PC-9 (cell line): ENCODE measurements around the gene MAPK12. TPM values are rescaled to one million over a fixed set of nuclear protein-coding genes. Genes with fewer than 3 reads are reported as not detected.
A peak's percentile ranks its signal among the peaks of the same experiment; 100 is the strongest.

Source experiments
- BruUV-seq: library from RNA; stranded (reverse); fragments of 400-500 nt; replicated peaks from 2 replicates; lab custom pipeline; 2021; lab: Mats Ljungman, UMichigan
- CTCF ChIA-PET: fragments of 300-600 bp; sonication (Branson Sonifier 250); formaldehyde crosslinking; loops from one replicate; lab custom pipeline; 2022; ENCODE audit warnings: antibody characterized with exemption; lab: Charles Lee
- POLR2A ChIA-PET: fragments of 300-600 bp; sonication (Branson Sonifier 250); formaldehyde crosslinking; loops from one replicate; lab custom pipeline; 2022; ENCODE audit warnings: antibody characterized with exemption; ENCODE audit not compliant: unreplicated experiment; lab: Charles Lee
- DNase-seq, 2 experiments: peaks; one replicate each; pipeline versions ENCODE4 v3.0.0 to v3.0.0-alpha.2; 2015 to 2022; ENCODE audit warnings: mixed read lengths in 1 of 2
- H2AFZ ChIP-seq: fragments of 200-600 bp; sonication (generic); 2 replicates; pipeline ENCODE4 v1.8.1; 2017; ENCODE audit warnings: antibody characterized with exemption
- H3F3A ChIP-seq: fragments of 200-600 bp; sonication (generic); 2 replicates; pipeline ENCODE4 v1.8.1; 2017; ENCODE audit warnings: antibody characterized with exemption, mild to moderate bottlenecking, low read depth; ENCODE audit not compliant: insufficient read depth
- H3K27ac ChIP-seq: fragments of 200-600 bp; sonication (generic); 2 replicates; pipeline ENCODE4 v1.6.1; 2016; ENCODE audit warnings: mixed run types
- H3K27me3 ChIP-seq: fragments of 200-600 bp; sonication (generic); 2 replicates; pipeline ENCODE4 v1.6.1; 2016; ENCODE audit warnings: low read depth, mixed run types; ENCODE audit not compliant: insufficient read depth
- H3K36me3 ChIP-seq: fragments of 200-600 bp; sonication (generic); 2 replicates; pipeline ENCODE4 v1.6.1; 2016; ENCODE audit warnings: low read depth, mixed run types
- H3K4me1 ChIP-seq: fragments of 200-600 bp; sonication (generic); replicated peaks from 2 replicates; pipeline ENCODE4 v1.6.1; 2016; ENCODE audit warnings: mixed run types; ENCODE audit not compliant: insufficient read depth
- H3K4me2 ChIP-seq: fragments of 200-600 bp; sonication (generic); 2 replicates; pipeline ENCODE4 v1.6.1; 2017; ENCODE audit warnings: mixed run types
- H3K4me3 ChIP-seq: fragments of 200-600 bp; sonication (generic); 2 replicates; pipeline ENCODE4 v1.6.1; 2016; ENCODE audit warnings: mixed run types
- H3K79me2 ChIP-seq: fragments of 200-600 bp; sonication (generic); 2 replicates; pipeline ENCODE4 v1.6.1; 2017; ENCODE audit warnings: low read depth, mixed run types
- H3K9me2 ChIP-seq: fragments of 200-600 bp; sonication (generic); 2 replicates; pipeline ENCODE4 v1.8.1; 2017; ENCODE audit warnings: mild to moderate bottlenecking; ENCODE audit not compliant: insufficient read depth
- H3K9me3 ChIP-seq: fragments of 200-600 bp; sonication (generic); 2 replicates; pipeline ENCODE4 v1.8.1; 2016; ENCODE audit warnings: low read depth; ENCODE audit not compliant: insufficient read depth
- H4K20me1 ChIP-seq: fragments of 200-600 bp; sonication (generic); 2 replicates; pipeline ENCODE4 v1.8.1; 2017; ENCODE audit not compliant: insufficient read depth
- CTCF ChIP-seq: fragments of 200-600 bp; sonication (generic); conservative IDR thresholded peaks from 2 replicates; pipeline ENCODE4 v1.6.1; 2017; ENCODE audit warnings: mixed run types, antibody characterized with exemption, mild to moderate bottlenecking, moderate library complexity
- EZH2 ChIP-seq: fragments of 200-600 bp; sonication (generic); IDR thresholded peaks from 2 replicates; pipeline ENCODE4 v1.8.0; 2017; ENCODE audit warnings: antibody characterized with exemption, low read depth
- intact Hi-C: fragments of 100-400 bp; cut with micrococcal nuclease; formaldehyde crosslinking; loops from one replicate; pipeline ENCODE4 v1.10.0; 2022; ENCODE audit not compliant: unreplicated experiment
- total RNA-seq: library from RNA; stranded (reverse); gene quantifications from 2 replicates; pipeline ENCODE4 v1.2.3, GENCODE V29; 2021

MAPK12 gene
- total RNA-seq, 1 experiment from 2014 or later, result 48.5 TPM

GRCh38 chr22:50260801-50261614, 475 bp downstream of the MAPK12 start:
- ChIA-PET POLR2A (interaction anchor here (0.7 kb wide), 1 partner anchor 46 kb away, joined by 3 read pairs; the partner anchor contains the start of gene PLXNB2), CTCF (no interaction called here)
- Histone ChIP-seq H3K79me2 (peaks cover 23% of the 10 kb centered on the region), H3K4me2 (peak overlapping the region; percentile 92), H3K27ac (no peak overlapping the region), H3K36me3 (0 out of 2 replicates have a peak, but pooled peaks cover 3% of the 10 kb centered on the region), H4K20me1 (peaks cover 3% of the 10 kb centered on the region), H3K9me3 (no peaks in the 10 kb centered on the region), H3K4me3 (peak overlapping the region; percentile 62), H2AFZ (peak overlapping the region; percentile 85), H3K27me3 (no peaks in the 10 kb centered on the region), H3K9me2 (no peaks in the 10 kb centered on the region), H3K4me1 (peaks cover 30% of the 10 kb centered on the region), H3F3A (peaks cover 22% of the 10 kb centered on the region)
- TF ChIP-seq EZH2 (no peak), CTCF (no peak)
- intact Hi-C loops, result no loop called here
- BruUV-seq, result no TSS peak
- DNase-seq, result peak in 1 of 2 experiments; percentile 52

GRCh38 chr22:50260434-50260800, 1.1 kb downstream of the MAPK12 start:
- CTCF ChIA-PET, result interaction anchor here (0.6 kb wide), 1 partner anchor 17 kb away, joined by 6 read pairs; no protein-coding TSS in a partner anchor

GRCh38 chr22:50259302-50259701, 2.2 kb downstream of the MAPK12 start:
- Histone ChIP-seq H2AFZ (no peak overlapping the region), H3K4me1 (peaks cover 30% of the 10 kb centered on the region), H3F3A (peaks cover 27% of the 10 kb centered on the region), H4K20me1 (peaks cover 3% of the 10 kb centered on the region), H3K79me2 (peaks cover 23% of the 10 kb centered on the region), H3K36me3 (0 out of 2 replicates have a peak, but pooled peaks cover 3% of the 10 kb centered on the region), H3K27me3 (no peaks in the 10 kb centered on the region), H3K27ac (no peak overlapping the region), H3K9me3 (no peaks in the 10 kb centered on the region), H3K4me2 (no peak overlapping the region), H3K9me2 (no peaks in the 10 kb centered on the region), H3K4me3 (no peak overlapping the region)
- ChIA-PET POLR2A (no interaction called here), CTCF (no interaction called here)
- no peak for TF ChIP-seq CTCF
- no peak for TF ChIP-seq EZH2
- DNase-seq, result no peak
- no TSS peak for BruUV-seq
- intact Hi-C loops, result no loop called here

More at GRCh38 chr22:50260434-50260800, 1.1 kb downstream of the MAPK12 start:
- Histone ChIP-seq H3K4me3 (peak overlapping the region; percentile 62), H3K4me2 (peak overlapping the region; percentile 92), H3K27me3 (no peaks in the 10 kb centered on the region), H3F3A (peaks cover 22% of the 10 kb centered on the region), H3K79me2 (peaks cover 23% of the 10 kb centered on the region), H3K9me2 (no peaks in the 10 kb centered on the region), H3K4me1 (peaks cover 30% of the 10 kb centered on the region), H4K20me1 (peaks cover 3% of the 10 kb centered on the region), H3K27ac (no peak overlapping the region), H2AFZ (peak overlapping the region; percentile 85), H3K36me3 (0 out of 2 replicates have a peak, but pooled peaks cover 3% of the 10 kb centered on the region), H3K9me3 (no peaks in the 10 kb centered on the region)
- DNase-seq, result no peak
- POLR2A ChIA-PET, result interaction anchor here (0.7 kb wide), 1 partner anchor 47 kb away, joined by 3 read pairs; the partner anchor contains the start of gene PLXNB2
- intact Hi-C loops, result no loop called here
- BruUV-seq, result TSS peak; percentile 29
- no peak for TF ChIP-seq EZH2
- no peak for TF ChIP-seq CTCF
